GM12878 (cell line): Measurements from ENCODE around the gene ZIC1. TPM values are rescaled to one million over a fixed set of nuclear protein-coding genes. Genes with fewer than 3 reads are reported as not detected.

ENCODE experiments used
- ATAC-seq: fragments of 200-7000 bp; cut with Tn5 transposase; 3 replicates; pipeline ENCODE4 v1.9.1; 2020; ENCODE audit warnings: mild to moderate bottlenecking, moderate library complexity
- BruUV-seq: library from RNA; stranded (reverse); fragments of 400-500 nt; replicated peaks from 2 replicates; lab custom pipeline; 2021; lab: Mats Ljungman, UMichigan
- CTCF ChIA-PET: fragments of 300-600 bp; sonication (Branson Sonifier 250); formaldehyde crosslinking; extraction: SDS; loops from one replicate; lab custom pipeline; 2021; ENCODE audit warnings: inconsistent platforms; lab: Yijun Ruan, JAX
- POLR2A ChIA-PET: fragments of 350-600 bp; formaldehyde crosslinking; extraction: SDS; loops from one replicate; lab custom pipeline; 2021; ENCODE audit warnings: inconsistent platforms; lab: Charles Lee
- RAD21 ChIA-PET: fragments of 300-600 bp; sonication (Branson Sonifier 250); formaldehyde crosslinking; loops from one replicate; lab custom pipeline; 2023; ENCODE audit warnings: antibody characterized with exemption; ENCODE audit not compliant: unreplicated experiment; lab: Charles Lee
- SMC1A ChIA-PET: fragments of 300-600 bp; sonication (Branson Sonifier 250); formaldehyde crosslinking; loops from one replicate; lab custom pipeline; 2023; ENCODE audit not compliant: unreplicated experiment, uncharacterized antibody; lab: Charles Lee
- DNase-seq: peaks from one replicate; pipeline ENCODE4 v3.0.0-alpha.2; 2011; ENCODE audit warnings: low read depth, low spot score
- FAIRE-seq: peaks from 3 replicates; lab custom pipeline; 2011; peaks lifted over from hg19 to GRCh38; lab: Jason Lieb, UNC
- H2AFZ ChIP-seq: 2 replicates; pipeline ENCODE4 v1.6.0; 2011; ENCODE audit warnings: low read depth, low read length, control low read depth; ENCODE audit not compliant: control insufficient read depth
- H3K27ac ChIP-seq: 2 replicates; pipeline ENCODE4 v1.5.1; 2011; ENCODE audit warnings: control low read depth; ENCODE audit not compliant: control insufficient read depth, insufficient read depth
- H3K27me3 ChIP-seq, 2 experiments: replicated peaks in 1 of 2; 2 replicates each; pipeline versions ENCODE4 v1.6.0 to v1.6.1; 2011; ENCODE audit warnings: low read length in 1 of 2; ENCODE audit not compliant: control insufficient read depth in 2 of 2, insufficient read depth in 2 of 2
- H3K36me3 ChIP-seq, 2 experiments: 2 replicates each; pipeline ENCODE4 v1.5.1; 2011; ENCODE audit warnings: low read length in 1 of 2; ENCODE audit not compliant: control insufficient read depth in 2 of 2, insufficient read depth in 2 of 2
- H3K4me1 ChIP-seq: 2 replicates; pipeline ENCODE4 v1.6.1; 2011; ENCODE audit warnings: mild to moderate bottlenecking, low read length, moderate library complexity, mixed read lengths; ENCODE audit not compliant: control insufficient read depth, insufficient read depth
- H3K4me2 ChIP-seq: 2 replicates; pipeline ENCODE4 v1.6.0; 2011; ENCODE audit warnings: control low read depth; ENCODE audit not compliant: control insufficient read depth, insufficient read depth
- H3K4me3 ChIP-seq: fragments of 200-600 bp; sonication (generic); 2 replicates; pipeline ENCODE4 v1.5.1; 2016
- H3K79me2 ChIP-seq: 2 replicates; pipeline ENCODE4 v1.6.0; 2011; ENCODE audit warnings: low read length; ENCODE audit not compliant: control insufficient read depth, insufficient read depth
- H3K9ac ChIP-seq: 2 replicates; pipeline ENCODE4 v1.8.0; 2011; ENCODE audit warnings: low read length, control low read depth, mixed read lengths; ENCODE audit not compliant: control insufficient read depth, insufficient read depth
- H3K9me3 ChIP-seq: replicated peaks from 3 replicates; pipeline ENCODE4 v1.5.1; 2011; ENCODE audit warnings: mild to moderate bottlenecking, low read length; ENCODE audit not compliant: control insufficient read depth, insufficient read depth
- H4K20me1 ChIP-seq: 2 replicates; pipeline ENCODE4 v1.6.0; 2011; ENCODE audit not compliant: control insufficient read depth, insufficient read depth
- ASH2L ChIP-seq: fragments of 300-600, 200-600 bp; sonication (generic); IDR thresholded peaks from 2 replicates; pipeline ENCODE4 v1.6.1; 2017; ENCODE audit warnings: low read depth, mild to moderate bottlenecking, borderline replicate concordance
- ATF2 ChIP-seq: IDR thresholded peaks from 2 replicates; pipeline ENCODE4 v1.6.1; 2012; ENCODE audit warnings: low read length, inconsistent platforms
- BMI1 ChIP-seq: fragments of 450-650 bp; IDR thresholded peaks from 2 replicates; pipeline ENCODE4 v1.6.1; 2016; ENCODE audit warnings: mild to moderate bottlenecking, moderate library complexity, borderline replicate concordance
- CREM ChIP-seq: IDR thresholded peaks from 2 replicates; pipeline ENCODE4 v1.6.1; 2014; ENCODE audit warnings: antibody characterized with exemption, low read depth
- ETV6 ChIP-seq, 2 experiments: fragments of 450-650 bp in 1 of 2; IDR thresholded peaks in 1 of 2; conservative IDR thresholded peaks in 1 of 2; 2 replicates each; pipeline ENCODE4 v1.6.1; 2014; ENCODE audit warnings: antibody characterized with exemption in 1 of 2, borderline replicate concordance in 1 of 2, low read depth in 1 of 2, mild to moderate bottlenecking in 1 of 2, moderate library complexity in 1 of 2
- FOS ChIP-seq: IDR thresholded peaks from 3 replicates; pipeline ENCODE4 v1.6.1; 2011; ENCODE audit warnings: borderline replicate concordance; ENCODE audit not compliant: insufficient read length; ENCODE audit errors: extremely low read depth
- HDAC2 ChIP-seq: fragments of 200-600 bp; sonication (generic); IDR thresholded peaks from 2 replicates; pipeline ENCODE4 v1.6.1; 2017
- PML ChIP-seq: IDR thresholded peaks from 2 replicates; pipeline ENCODE4 v1.6.1; 2012; ENCODE audit warnings: low read length, inconsistent platforms
- POLR2A ChIP-seq: IDR thresholded peaks from 2 replicates; pipeline ENCODE4 v1.6.1; 2011; ENCODE audit warnings: low read depth, mild to moderate bottlenecking, low read length
- RB1 ChIP-seq: fragments of 450-650 bp; formaldehyde crosslinking; IDR thresholded peaks from 2 replicates; pipeline ENCODE4 v1.6.1; 2017; ENCODE audit warnings: mild to moderate bottlenecking, borderline replicate concordance
- STAT3 ChIP-seq: IDR thresholded peaks from 2 replicates; pipeline ENCODE4 v1.6.1; 2011; ENCODE audit warnings: low read depth, low read length, improper control_type of control experiment
- YY1 ChIP-seq: IDR thresholded peaks from 2 replicates; pipeline ENCODE4 v1.6.1; 2011; ENCODE audit warnings: low read depth, mild to moderate bottlenecking, low read length
- WGBS: methylation state at CpG from one replicate; pipeline ENCODE4 v1.1.6; 2016; ENCODE audit warnings: low lambda C conversion rate; ENCODE audit not compliant: insufficient replicate concordance, insufficient coverage; ENCODE audit errors: missing lambda C conversion rate; 5-methylcytosine and 5-hydroxymethylcytosine counted together
- in situ Hi-C: fragments of 300-500 bp; cut with MboI; formaldehyde crosslinking; loops from 9 replicates; pipeline ENCODE4 v1.14.3; 2018; ENCODE audit warnings: mixed read lengths
- intact Hi-C: fragments of 100-400 bp; cut with micrococcal nuclease; formaldehyde crosslinking; loops from one replicate; pipeline ENCODE4 v1.14.2; 2022; ENCODE audit not compliant: unreplicated experiment
- polyA plus RNA-seq, 11 experiments: library from polyadenylated mRNA; depleted of rRNA in 4 of 11; unstranded in 6 of 11; stranded (reverse) in 5 of 11; fragments of >200 nt; fragmentation: Nextera tagmentation in 4 of 11; fragmentation: Illumina TruSeq in 1 of 11; extraction: Ambion mirVana in 4 of 11; extraction: Trizol in 1 of 11; gene quantifications; 1 replicate in 1 of 11; 2 replicates in 10 of 11; pipeline versions ENCODE4 v1.2.1 to v1.2.3, GENCODE V29; 2011 to 2016; ENCODE audit warnings: inconsistent platforms in 2 of 11, missing spikeins in 2 of 11, low read depth in 1 of 11
- total RNA-seq, 4 experiments: library from RNA; depleted of rRNA in 3 of 4; stranded (reverse); fragments of >200 nt in 3 of 4; fragmentation: Illumina TruSeq in 1 of 4; extraction: Trizol in 1 of 4; gene quantifications; 2 replicates each; pipeline versions ENCODE4 v1.2.1 to v1.2.3, GENCODE V29; 2013 to 2021

ZIC1 gene
- total and polyA plus RNA-seq, 10 of the 15 experiments (the other 5 are each of a cell fraction or from before 2014, with no cell fraction given): not detected

DNA sequence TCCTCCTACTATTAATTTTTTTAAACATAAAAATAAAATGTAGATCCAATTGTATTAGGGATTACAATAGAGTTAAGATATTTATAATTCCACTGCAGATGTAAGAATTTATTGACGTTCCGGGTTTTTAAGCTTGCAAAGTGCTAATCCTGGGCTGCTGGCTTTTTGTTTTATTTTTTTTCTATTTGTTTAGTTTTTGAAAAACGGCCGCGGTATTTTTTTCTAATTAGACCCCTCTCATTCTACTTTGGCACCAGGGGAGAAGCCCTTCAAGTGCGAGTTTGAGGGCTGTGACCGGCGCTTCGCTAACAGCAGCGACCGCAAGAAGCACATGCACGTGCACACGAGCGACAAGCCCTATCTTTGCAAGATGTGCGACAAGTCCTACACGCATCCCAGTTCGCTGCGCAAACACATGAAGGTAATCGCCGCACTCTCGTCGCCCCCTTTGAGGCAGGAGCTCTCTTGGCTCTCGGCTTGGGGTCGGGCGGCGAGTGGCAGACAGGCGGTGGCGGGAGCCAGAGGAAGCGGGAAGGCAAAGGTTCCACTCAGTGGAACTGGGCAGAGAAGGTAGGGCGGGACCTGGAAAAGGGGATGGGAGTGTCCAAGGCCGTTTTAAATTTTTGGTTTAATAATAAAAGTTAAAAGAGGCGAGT is 3.2 kb downstream of the ZIC1 start:
- RAD21 ChIA-PET: no interaction called here
- H3K9ac ChIP-seq: no peak overlapping the region
- H3K9me3 ChIP-seq: peaks cover 2% of the 10 kb centered on the region; the same call in 2 of the 3 replicates
- no peak overlapping the region for H2AFZ ChIP-seq
- TF ChIP-seq ASH2L (no peak), CREM (no peak), RB1 (no peak), HDAC2 (no peak)
- intact Hi-C loops (no loop called here), in situ Hi-C loops (no loop called here)
- FAIRE-seq (no peak), DNase-seq (no peak), ATAC-seq (no peak)
- CTCF ChIA-PET: no interaction called here
- H3K27me3 ChIP-seq: peaks cover 6 to 20% of the 10 kb centered on the region in 2 experiments
- H3K4me1 ChIP-seq: no peaks in the 10 kb centered on the region
- no peaks in the 10 kb centered on the region for H3K79me2 ChIP-seq
- H3K4me3 ChIP-seq: no peak overlapping the region
- POLR2A ChIA-PET: no interaction called here
- no TSS peak for BruUV-seq
- no peak overlapping the region for H3K27ac ChIP-seq
- no peaks in the 10 kb centered on the region for H4K20me1 ChIP-seq
- no peaks in the 10 kb centered on the region for H3K36me3 ChIP-seq
- SMC1A ChIA-PET: no interaction called here
- no peak overlapping the region for H3K4me2 ChIP-seq
- 63% methylated on average over 32 of the region's 32 CpGs for WGBS

- no peaks in the 10 kb centered on the region for H3K36me3 ChIP-seq
- no peaks in the 10 kb centered on the region for H3K4me1 ChIP-seq
- BruUV-seq: no TSS peak
- 0 out of 2 replicates have a peak, but pooled peaks have one; percentile 28 for TF ChIP-seq BMI1
- no peak for TF ChIP-seq FOS
- TF ChIP-seq PML: no peak
- no peak for TF ChIP-seq POLR2A
- TF ChIP-seq YY1: no peak
- no peak for TF ChIP-seq STAT3
- no peak for TF ChIP-seq ETV6 (conservative IDR thresholded peaks at IDR 0.05 in 1 of 2, IDR thresholded peaks at IDR 0.05 in 1 of 2; ENCODE audit: borderline replicate concordance in 1 of 2, low read depth in 1 of 2)
- TF ChIP-seq ATF2: no peak
- peaks cover 6 to 20% of the 10 kb centered on the region in 2 experiments for H3K27me3 ChIP-seq
- DNase-seq (no peak), FAIRE-seq (no peak), ATAC-seq (no peak)
- WGBS: 36% methylated on average over 32 of the region's 37 CpGs
- CTCF ChIA-PET: no interaction called here
- no peak overlapping the region for H3K27ac ChIP-seq
- in situ Hi-C loops (no loop called here), intact Hi-C loops (no loop called here)
- SMC1A ChIA-PET: no interaction called here
- RAD21 ChIA-PET: no interaction called here
- H2AFZ ChIP-seq: no peak overlapping the region
- peaks cover 2% of the 10 kb centered on the region; the same call in 2 of the 3 replicates for H3K9me3 ChIP-seq
- POLR2A ChIA-PET: no interaction called here
- H3K79me2 ChIP-seq: no peaks in the 10 kb centered on the region
- H3K9ac ChIP-seq: no peak overlapping the region
- 0 out of 2 replicates have a peak overlapping the region, but pooled peaks have one; percentile 43 for H3K4me2 ChIP-seq
- no peaks in the 10 kb centered on the region for H4K20me1 ChIP-seq
- H3K4me3 ChIP-seq: peak overlapping the region; percentile 41; the same call in 1 of the 2 replicates
Measured at GRCh38 chr3:147412917-147413685, 3.9 kb downstream of the ZIC1 start.
